GM12872 (cell line): ENCODE data around the gene SHD.

Experiments used
- CTCF ChIP-seq: IDR thresholded peaks from 3 replicates; pipeline ENCODE4 v1.5.1; 2011; ENCODE audit warnings: low read depth, mild to moderate bottlenecking, low read length, moderate library complexity; ENCODE audit not compliant: insufficient read depth

SHD gene

DNA sequence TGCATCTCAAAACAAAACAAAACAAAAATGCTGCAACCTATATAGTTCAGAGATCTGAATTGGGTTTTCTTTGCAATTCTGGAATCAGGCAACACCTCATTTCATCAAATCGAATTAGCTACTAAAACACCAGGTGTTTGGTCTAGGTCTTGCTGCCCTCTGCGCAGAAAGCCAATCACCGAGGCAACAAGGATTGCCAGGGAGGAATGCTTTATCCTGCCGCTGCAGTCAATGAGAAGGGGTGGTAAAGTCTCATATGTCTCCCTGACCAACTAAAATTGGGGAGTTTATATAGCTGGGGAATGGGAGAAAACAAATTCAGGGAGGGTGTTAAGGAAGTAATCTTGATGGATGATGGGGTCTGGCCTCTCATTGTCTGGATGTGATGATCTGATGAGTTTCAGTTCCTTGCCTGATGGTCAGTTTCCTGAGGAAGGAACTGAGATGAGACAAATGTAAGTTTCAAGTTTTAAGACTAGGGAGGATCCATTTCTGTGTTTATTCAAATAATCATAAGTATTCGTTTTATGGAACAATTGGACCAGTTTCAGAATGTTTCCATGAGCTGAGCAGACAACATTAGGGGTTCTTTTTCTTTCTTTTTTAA, 37.1 kb upstream of the SHD start:
- TF ChIP-seq CTCF = no peak

- peak; percentile 62 for TF ChIP-seq CTCF
These were observed 32.1 kb upstream of the SHD start, which contains the start of gene YJU2 for GRCh38 chr19:4246767-4247593. Gene YJU2, plus strand, starts transcription at chr19:4247080. Its CDS starts 67 bp downstream, at chr19:4247147.

DNA sequence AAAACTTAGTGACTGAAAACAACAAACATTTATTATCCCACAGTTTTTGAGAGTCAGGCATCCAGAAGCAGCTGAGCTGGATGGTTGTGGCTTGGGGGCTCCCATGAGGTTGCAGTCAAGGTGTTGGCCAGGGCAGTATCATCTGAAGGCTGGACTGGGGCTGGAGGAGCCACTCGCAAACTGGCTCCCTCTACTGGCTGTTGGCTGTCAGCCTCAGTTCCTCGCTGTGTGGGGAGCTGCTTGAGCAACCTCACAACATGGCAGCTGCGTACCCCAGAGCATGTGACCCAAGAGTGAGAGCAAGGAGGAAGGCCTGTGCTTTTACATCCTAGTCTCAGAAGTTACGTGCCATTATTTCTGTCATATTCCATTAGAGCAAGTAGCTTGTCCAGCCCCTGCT, 22.5 kb upstream of the SHD start:
- peak; percentile 34; the same call in 2 of the 3 replicates for TF ChIP-seq CTCF

DNA sequence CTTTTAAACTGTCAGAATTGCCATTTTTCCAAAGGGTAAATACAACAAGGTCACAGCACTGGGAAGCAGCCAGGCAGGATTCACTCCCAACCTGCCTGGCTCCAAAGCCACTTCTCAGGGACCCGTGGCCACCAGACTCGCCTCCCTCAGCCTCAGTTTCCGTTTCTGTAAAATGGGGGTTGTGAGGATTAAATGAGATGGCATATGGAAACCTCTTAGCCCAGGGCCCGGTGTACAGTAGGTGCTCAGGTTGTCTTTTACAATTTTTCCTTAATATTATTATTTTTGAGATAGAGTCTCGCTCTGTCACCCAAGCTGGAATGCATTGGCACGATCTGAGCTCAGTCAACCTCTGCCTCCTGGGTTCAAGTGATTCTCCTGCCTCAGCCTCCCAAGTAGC, 22.0 kb upstream of the SHD start:
- no peak for TF ChIP-seq CTCF

GRCh38 chr19:4258181-4258580, 20.9 kb upstream of the SHD start:
- TF ChIP-seq CTCF = no peak

DNA sequence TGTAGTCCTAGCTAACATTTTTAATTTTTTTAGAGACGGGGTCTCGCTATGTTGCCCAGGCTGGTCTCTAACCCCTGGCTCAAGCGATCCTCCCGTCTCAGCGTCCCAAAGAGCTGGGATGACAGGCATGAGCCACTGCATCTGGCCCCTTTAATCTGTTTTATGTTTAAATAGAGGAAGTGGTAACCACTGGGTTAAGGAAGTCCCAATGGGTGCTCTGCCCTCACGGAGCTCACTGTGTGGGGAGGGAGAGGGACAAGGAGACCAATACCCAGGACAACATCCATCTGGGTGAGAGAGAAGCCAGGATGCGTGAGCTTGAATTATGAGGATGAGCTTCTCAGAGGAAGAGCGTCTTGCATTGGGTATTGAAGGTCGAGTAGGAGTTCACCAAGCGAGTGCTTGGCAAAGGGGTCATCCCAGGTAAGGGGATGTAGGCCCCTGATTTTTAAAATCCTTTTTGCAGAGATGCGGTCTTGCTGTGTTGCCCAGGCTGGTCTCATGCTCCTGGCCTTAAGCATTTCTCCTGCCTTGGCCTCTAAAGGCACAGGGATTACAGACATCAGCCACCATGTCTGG, 18.4 kb upstream of the SHD start:
- TF ChIP-seq CTCF = no peak

DNA sequence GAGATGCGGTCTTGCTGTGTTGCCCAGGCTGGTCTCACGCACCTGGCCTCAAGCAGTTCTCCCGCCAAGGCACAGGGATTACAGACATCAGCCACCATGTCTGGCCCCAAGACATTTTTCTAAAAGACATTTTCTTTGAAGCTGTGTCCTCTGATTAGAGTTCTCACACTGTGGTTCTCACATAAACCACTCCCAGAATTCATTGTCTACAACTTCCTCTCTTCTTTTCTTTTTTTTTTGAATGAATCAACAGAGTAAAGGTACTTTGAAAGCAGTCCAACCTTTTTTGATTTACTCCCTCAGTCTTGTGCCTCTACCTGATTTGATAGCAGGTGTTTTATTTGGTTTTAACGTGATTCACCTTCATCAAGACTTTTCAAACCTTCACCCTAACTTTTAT, 14.3 kb upstream of the SHD start:
- TF ChIP-seq CTCF = no peak
